ENCODE data around the gene CST7. TPM values are rescaled to one million over a fixed set of nuclear protein-coding genes. Genes with fewer than 3 reads are reported as not detected.

CST7 gene
- total and polyA plus RNA-seq, 10 of the 15 experiments (the other 5 are each of a cell fraction or from before 2014, with no cell fraction given), result 0.69 TPM; not detected in 9

GRCh38 chr20:24934716-24935115, 14.4 kb upstream of the CST7 start:
- BruUV-seq (replicated peaks), result no TSS peak
- WGBS (ENCODE audit: insufficient coverage, insufficient replicate concordance, low lambda C conversion rate, missing lambda C conversion rate), result 35% methylated on average over 3 of the region's 3 CpGs
- FAIRE-seq (no peak), ATAC-seq (no peak), DNase-seq (ENCODE audit: low read depth, low spot score) (no peak)
- Histone ChIP-seq H3K9me3 (replicated peaks; ENCODE audit: control insufficient read depth, insufficient read depth, low read length) (no peaks in the 10 kb centered on the region; the same call in 1 of the 3 replicates), H3K4me2 (ENCODE audit: control insufficient read depth, insufficient read depth) (no peak overlapping the region), H2AFZ (ENCODE audit: control insufficient read depth, low read depth, low read length) (no peak overlapping the region), H3K79me2 (ENCODE audit: control insufficient read depth, insufficient read depth, low read length) (no peaks in the 10 kb centered on the region), H3K4me3 (no peak overlapping the region), H3K27ac (ENCODE audit: control insufficient read depth, insufficient read depth) (no peak overlapping the region), H3K36me3 (ENCODE audit: control insufficient read depth in 2 of 2, insufficient read depth in 2 of 2, low read length in 1 of 2) (no peaks in the 10 kb centered on the region), H3K27me3 (replicated peaks in 1 of 2; ENCODE audit: control insufficient read depth in 2 of 2, insufficient read depth in 2 of 2, low read length in 1 of 2) (no peaks in the 10 kb centered on the region), H4K20me1 (ENCODE audit: control insufficient read depth, insufficient read depth) (no peaks in the 10 kb centered on the region), H3K4me1 (ENCODE audit: control insufficient read depth, insufficient read depth, low read length) (no peaks in the 10 kb centered on the region), H3K9ac (ENCODE audit: control insufficient read depth, insufficient read depth, low read length) (no peak overlapping the region)
- ChIA-PET CTCF (no interaction called here), RAD21 (ENCODE audit: unreplicated experiment) (no interaction called here), SMC1A (ENCODE audit: uncharacterized antibody, unreplicated experiment) (no interaction called here), POLR2A (no interaction called here)
- in situ Hi-C loops (cut with MboI), result no loop called here
- TF ChIP-seq TBL1XR1 (IDR thresholded peaks at IDR 0.05; ENCODE audit: low read depth, low read length), result no peak
- TF ChIP-seq MYC (IDR thresholded peaks at IDR 0.05; ENCODE audit: insufficient read depth, insufficient read length, insufficient replicate concordance, low read length, severe bottlenecking), result no peak
- intact Hi-C loops (cut with micrococcal nuclease; ENCODE audit: unreplicated experiment), result no loop called here

GRCh38 chr20:24935140-24935539, 13.9 kb upstream of the CST7 start:
- H3K27ac ChIP-seq (ENCODE audit: control insufficient read depth, insufficient read depth), result no peak overlapping the region
- intact Hi-C loops (cut with micrococcal nuclease; ENCODE audit: unreplicated experiment), result no loop called here
- H3K9me3 ChIP-seq (replicated peaks; ENCODE audit: control insufficient read depth, insufficient read depth, low read length), result no peaks in the 10 kb centered on the region; the same call in 1 of the 3 replicates
- ChIA-PET SMC1A (ENCODE audit: uncharacterized antibody, unreplicated experiment) (no interaction called here), POLR2A (no interaction called here), RAD21 (ENCODE audit: unreplicated experiment) (no interaction called here), CTCF (no interaction called here)
- H3K36me3 ChIP-seq (ENCODE audit: control insufficient read depth in 2 of 2, insufficient read depth in 2 of 2, low read length in 1 of 2), result no peaks in the 10 kb centered on the region
- WGBS (ENCODE audit: insufficient coverage, insufficient replicate concordance, low lambda C conversion rate, missing lambda C conversion rate), result 21% methylated on average over 3 of the region's 3 CpGs
- H3K79me2 ChIP-seq (ENCODE audit: control insufficient read depth, insufficient read depth, low read length), result no peaks in the 10 kb centered on the region
- H3K9ac ChIP-seq (ENCODE audit: control insufficient read depth, insufficient read depth, low read length), result no peak overlapping the region
- no peak overlapping the region for H3K4me2 ChIP-seq (ENCODE audit: control insufficient read depth, insufficient read depth)
- no peak for ATAC-seq
- in situ Hi-C loops (cut with MboI), result no loop called here
- H3K4me1 ChIP-seq (ENCODE audit: control insufficient read depth, insufficient read depth, low read length), result no peaks in the 10 kb centered on the region
- H4K20me1 ChIP-seq (ENCODE audit: control insufficient read depth, insufficient read depth), result no peaks in the 10 kb centered on the region
- DNase-seq (ENCODE audit: low read depth, low spot score), result no peak
- FAIRE-seq, result no peak
- no TSS peak for BruUV-seq (replicated peaks)
- H2AFZ ChIP-seq (ENCODE audit: control insufficient read depth, low read depth, low read length), result no peak overlapping the region
- no peaks in the 10 kb centered on the region for H3K27me3 ChIP-seq (replicated peaks in 1 of 2; ENCODE audit: control insufficient read depth in 2 of 2, insufficient read depth in 2 of 2, low read length in 1 of 2)
- H3K4me3 ChIP-seq, result no peak overlapping the region
- TF ChIP-seq CREB1 (IDR thresholded peaks at IDR 0.05; ENCODE audit: low read depth) (no peak), HCFC1 (IDR thresholded peaks at IDR 0.05; ENCODE audit: low read length) (no peak), ASH2L (IDR thresholded peaks at IDR 0.05; ENCODE audit: borderline replicate concordance, low read depth) (no peak), SIN3A (IDR thresholded peaks at IDR 0.05; ENCODE audit: low read depth, low read length) (no peak), ZZZ3 (IDR thresholded peaks at IDR 0.05; ENCODE audit: control insufficient read depth, insufficient read length, low read depth) (no peak), CHD1 (IDR thresholded peaks at IDR 0.05; ENCODE audit: low read depth, low read length) (no peak)
